HL-60 (cell line): ENCODE data around the gene TRIM32.

Experiments used
- DNase-seq, 2 experiments: peaks; one replicate each; pipeline ENCODE4 v3.0.0-alpha.2; 2010 to 2020; ENCODE audit warnings: low read depth in 1 of 2, low spot score in 1 of 2
- H3K27ac ChIP-seq: fragments of 250-450 bp; sonication (Bioruptor Pico); replicated peaks from 2 replicates; pipeline ENCODE4 v1.5.1; 2020; ENCODE audit warnings: mild to moderate bottlenecking, moderate library complexity
- H3K27me3 ChIP-seq: fragments of 250-450 bp; sonication (Bioruptor Pico); 2 replicates; pipeline ENCODE4 v1.5.1; 2021; ENCODE audit warnings: mild to moderate bottlenecking, moderate library complexity; ENCODE audit not compliant: insufficient read depth, poor library complexity, severe bottlenecking
- H3K4me3 ChIP-seq: replicated peaks from 2 replicates; pipeline ENCODE4 v1.5.1; 2011; ENCODE audit warnings: mild to moderate bottlenecking, control low read depth, low read length; ENCODE audit not compliant: insufficient read depth
- GABPA ChIP-seq: IDR thresholded peaks from 2 replicates; pipeline ENCODE4 v1.6.1; 2012; ENCODE audit warnings: low read depth
- POLR2AphosphoS5 ChIP-seq: IDR thresholded peaks from 2 replicates; pipeline ENCODE4 v1.6.1; 2012; ENCODE audit warnings: low read depth
- SPI1 ChIP-seq: IDR thresholded peaks from 2 replicates; pipeline ENCODE4 v1.6.1; 2012; ENCODE audit warnings: low read depth, mild to moderate bottlenecking, borderline replicate concordance
- TF ChIP-seq, protein P1 (sequence below): IDR thresholded peaks from one replicate; pipeline ENCODE4 v1.5.1; 2011; ENCODE audit warnings: low read length, control low read depth, inconsistent platforms; ENCODE audit not compliant: insufficient read depth
- TF ChIP-seq, protein P2 (sequence below): IDR thresholded peaks from 2 replicates; pipeline ENCODE4 v1.6.1; 2012; ENCODE audit warnings: low read depth; ENCODE audit not compliant: insufficient replicate concordance

TRIM32 gene

DNA sequence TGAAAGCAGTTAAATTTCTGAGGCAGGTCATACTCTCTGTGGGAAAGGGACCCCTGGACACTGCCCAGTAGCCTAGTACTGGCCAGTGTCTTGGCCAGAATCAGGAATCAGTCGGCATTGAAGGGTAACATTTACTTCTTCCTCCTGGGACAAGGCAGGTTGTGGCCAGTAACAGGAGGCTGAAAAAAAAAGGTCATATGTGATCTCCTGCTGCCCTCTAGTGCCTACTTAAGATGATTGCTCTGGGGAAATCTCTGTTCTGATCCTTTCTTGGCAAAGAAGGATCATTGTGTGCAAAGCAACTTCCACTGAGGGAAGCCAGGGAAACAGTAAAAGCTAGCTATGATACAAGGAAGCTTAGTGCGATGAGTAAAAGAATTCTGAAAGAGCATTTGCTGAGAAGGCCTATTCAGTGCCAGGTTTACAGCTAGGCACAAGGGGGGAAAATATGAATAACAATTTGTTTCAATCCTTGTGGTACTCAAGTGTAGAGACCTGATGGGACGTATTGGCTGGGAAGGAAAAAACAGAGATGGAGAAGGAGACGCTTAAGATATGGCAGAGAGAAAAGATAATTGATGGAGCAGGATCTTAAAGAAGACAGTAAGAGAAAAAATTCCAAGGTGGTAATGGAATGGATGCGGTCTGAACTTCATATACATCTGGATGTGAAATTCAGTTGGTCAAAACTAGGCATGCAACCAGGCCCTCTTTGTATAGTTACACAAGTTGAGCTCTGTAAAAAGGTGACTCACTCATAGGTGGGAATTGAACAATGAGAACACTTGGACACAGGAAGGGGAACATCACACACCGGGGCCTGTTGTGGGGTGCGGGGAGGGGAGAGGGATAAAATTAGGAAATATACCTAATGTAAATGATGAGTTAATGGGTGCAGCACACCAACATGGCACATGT, 25.8 kb upstream of the TRIM32 start:
- Histone ChIP-seq H3K27me3 (no peaks in the 10 kb centered on the region), H3K27ac (no peak overlapping the region), H3K4me3 (no peak overlapping the region)
- peak; percentile 12 to 20 for DNase-seq
- TF ChIP-seq SPI1 (no peak), GABPA (no peak)
- TF ChIP-seq, protein P1, sequence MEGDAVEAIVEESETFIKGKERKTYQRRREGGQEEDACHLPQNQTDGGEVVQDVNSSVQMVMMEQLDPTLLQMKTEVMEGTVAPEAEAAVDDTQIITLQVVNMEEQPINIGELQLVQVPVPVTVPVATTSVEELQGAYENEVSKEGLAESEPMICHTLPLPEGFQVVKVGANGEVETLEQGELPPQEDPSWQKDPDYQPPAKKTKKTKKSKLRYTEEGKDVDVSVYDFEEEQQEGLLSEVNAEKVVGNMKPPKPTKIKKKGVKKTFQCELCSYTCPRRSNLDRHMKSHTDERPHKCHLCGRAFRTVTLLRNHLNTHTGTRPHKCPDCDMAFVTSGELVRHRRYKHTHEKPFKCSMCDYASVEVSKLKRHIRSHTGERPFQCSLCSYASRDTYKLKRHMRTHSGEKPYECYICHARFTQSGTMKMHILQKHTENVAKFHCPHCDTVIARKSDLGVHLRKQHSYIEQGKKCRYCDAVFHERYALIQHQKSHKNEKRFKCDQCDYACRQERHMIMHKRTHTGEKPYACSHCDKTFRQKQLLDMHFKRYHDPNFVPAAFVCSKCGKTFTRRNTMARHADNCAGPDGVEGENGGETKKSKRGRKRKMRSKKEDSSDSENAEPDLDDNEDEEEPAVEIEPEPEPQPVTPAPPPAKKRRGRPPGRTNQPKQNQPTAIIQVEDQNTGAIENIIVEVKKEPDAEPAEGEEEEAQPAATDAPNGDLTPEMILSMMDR = peak; percentile 39

DNA sequence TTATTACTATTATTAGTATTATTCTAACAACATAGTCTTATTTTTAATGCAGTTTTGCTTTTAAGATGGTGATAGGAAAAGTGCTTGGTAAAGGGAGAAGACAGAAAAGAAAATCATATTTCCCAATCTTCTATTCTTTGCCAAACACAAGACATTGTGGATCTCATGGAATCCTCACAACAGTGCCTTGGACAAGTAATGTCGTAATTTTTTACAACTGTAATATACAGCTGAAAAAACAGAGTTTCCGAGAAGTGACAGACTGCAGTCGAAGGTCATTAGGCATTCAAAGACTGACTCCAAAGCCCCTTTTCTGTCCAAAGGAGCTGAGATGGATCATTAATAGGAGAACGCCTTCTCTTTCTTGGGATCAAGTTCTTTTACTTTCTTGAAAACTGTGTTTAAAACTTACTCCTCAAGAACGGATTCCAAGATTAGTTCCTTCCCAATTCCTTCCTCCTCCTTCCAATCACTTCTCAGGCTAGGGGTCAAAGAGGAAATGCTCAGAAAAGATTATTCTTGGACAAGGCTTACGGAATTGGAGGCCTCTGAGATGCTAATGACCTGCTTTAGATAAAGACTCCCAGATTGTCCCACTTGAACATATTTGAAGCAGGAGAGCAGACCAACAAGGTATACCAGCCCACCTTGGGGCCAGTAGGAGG, 24.3 kb upstream of the TRIM32 start:
- no peak overlapping the region for H3K4me3 ChIP-seq
- no peak for DNase-seq
- no peak for TF ChIP-seq POLR2AphosphoS5
- TF ChIP-seq, protein P2, sequence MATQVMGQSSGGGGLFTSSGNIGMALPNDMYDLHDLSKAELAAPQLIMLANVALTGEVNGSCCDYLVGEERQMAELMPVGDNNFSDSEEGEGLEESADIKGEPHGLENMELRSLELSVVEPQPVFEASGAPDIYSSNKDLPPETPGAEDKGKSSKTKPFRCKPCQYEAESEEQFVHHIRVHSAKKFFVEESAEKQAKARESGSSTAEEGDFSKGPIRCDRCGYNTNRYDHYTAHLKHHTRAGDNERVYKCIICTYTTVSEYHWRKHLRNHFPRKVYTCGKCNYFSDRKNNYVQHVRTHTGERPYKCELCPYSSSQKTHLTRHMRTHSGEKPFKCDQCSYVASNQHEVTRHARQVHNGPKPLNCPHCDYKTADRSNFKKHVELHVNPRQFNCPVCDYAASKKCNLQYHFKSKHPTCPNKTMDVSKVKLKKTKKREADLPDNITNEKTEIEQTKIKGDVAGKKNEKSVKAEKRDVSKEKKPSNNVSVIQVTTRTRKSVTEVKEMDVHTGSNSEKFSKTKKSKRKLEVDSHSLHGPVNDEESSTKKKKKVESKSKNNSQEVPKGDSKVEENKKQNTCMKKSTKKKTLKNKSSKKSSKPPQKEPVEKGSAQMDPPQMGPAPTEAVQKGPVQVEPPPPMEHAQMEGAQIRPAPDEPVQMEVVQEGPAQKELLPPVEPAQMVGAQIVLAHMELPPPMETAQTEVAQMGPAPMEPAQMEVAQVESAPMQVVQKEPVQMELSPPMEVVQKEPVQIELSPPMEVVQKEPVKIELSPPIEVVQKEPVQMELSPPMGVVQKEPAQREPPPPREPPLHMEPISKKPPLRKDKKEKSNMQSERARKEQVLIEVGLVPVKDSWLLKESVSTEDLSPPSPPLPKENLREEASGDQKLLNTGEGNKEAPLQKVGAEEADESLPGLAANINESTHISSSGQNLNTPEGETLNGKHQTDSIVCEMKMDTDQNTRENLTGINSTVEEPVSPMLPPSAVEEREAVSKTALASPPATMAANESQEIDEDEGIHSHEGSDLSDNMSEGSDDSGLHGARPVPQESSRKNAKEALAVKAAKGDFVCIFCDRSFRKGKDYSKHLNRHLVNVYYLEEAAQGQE = no peak
- TF ChIP-seq SPI1 = no peak
- TF ChIP-seq, protein P1 = no peak
- TF ChIP-seq GABPA = no peak
- H3K27ac ChIP-seq = no peak overlapping the region
- H3K27me3 ChIP-seq = no peaks in the 10 kb centered on the region

DNA sequence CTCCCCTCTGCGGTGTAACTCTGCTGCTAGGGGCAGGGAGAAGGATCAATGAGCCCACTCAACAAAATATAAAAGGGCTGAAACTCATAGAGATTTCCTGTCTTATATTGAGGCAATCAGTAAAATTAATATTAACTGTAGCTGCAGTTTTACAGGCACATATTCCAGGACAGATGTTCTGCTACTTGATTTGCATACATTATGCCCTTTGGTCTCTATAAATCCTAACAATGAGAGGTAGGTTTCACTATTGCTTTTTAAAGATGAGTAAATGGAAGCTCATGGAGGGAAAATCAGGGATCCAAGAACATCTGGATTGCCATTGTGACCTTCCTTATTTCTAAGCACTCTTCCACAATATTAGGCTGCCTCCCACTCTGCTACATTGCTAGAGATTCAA, 23.5 kb upstream of the TRIM32 start:
- TF ChIP-seq, protein P2 = no peak
- TF ChIP-seq SPI1 = no peak
- no peak for TF ChIP-seq GABPA
- no peak for TF ChIP-seq POLR2AphosphoS5
- TF ChIP-seq, protein P1 = no peak

More for the DNA sequence above, 23.5 kb upstream of the TRIM32 start:
- no peaks in the 10 kb centered on the region for H3K27me3 ChIP-seq
- H3K4me3 ChIP-seq = no peak overlapping the region
- no peak overlapping the region for H3K27ac ChIP-seq
- DNase-seq = no peak
